Activated CD8-positive, alpha-beta memory T cell treated with anti-CD3 and anti-CD28 coated beads, Interleukin-2, amount 50 U/mL, for 1 hour (primary cell): Measurements from ENCODE around the gene STUM.
"Not testable (repeated sequence)": the region's sequence is repeated elsewhere in the genome, so short reads cannot be mapped to it uniquely, and the experiment has no call there.

Source experiments
- DNase-seq: peaks from one replicate; pipeline ENCODE4 v3.0.0-alpha.2; 2020; ENCODE audit errors: extremely low read depth

The STUM gene, protein sequence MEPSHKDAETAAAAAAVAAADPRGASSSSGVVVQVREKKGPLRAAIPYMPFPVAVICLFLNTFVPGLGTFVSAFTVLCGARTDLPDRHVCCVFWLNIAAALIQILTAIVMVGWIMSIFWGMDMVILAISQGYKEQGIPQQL

DNA sequence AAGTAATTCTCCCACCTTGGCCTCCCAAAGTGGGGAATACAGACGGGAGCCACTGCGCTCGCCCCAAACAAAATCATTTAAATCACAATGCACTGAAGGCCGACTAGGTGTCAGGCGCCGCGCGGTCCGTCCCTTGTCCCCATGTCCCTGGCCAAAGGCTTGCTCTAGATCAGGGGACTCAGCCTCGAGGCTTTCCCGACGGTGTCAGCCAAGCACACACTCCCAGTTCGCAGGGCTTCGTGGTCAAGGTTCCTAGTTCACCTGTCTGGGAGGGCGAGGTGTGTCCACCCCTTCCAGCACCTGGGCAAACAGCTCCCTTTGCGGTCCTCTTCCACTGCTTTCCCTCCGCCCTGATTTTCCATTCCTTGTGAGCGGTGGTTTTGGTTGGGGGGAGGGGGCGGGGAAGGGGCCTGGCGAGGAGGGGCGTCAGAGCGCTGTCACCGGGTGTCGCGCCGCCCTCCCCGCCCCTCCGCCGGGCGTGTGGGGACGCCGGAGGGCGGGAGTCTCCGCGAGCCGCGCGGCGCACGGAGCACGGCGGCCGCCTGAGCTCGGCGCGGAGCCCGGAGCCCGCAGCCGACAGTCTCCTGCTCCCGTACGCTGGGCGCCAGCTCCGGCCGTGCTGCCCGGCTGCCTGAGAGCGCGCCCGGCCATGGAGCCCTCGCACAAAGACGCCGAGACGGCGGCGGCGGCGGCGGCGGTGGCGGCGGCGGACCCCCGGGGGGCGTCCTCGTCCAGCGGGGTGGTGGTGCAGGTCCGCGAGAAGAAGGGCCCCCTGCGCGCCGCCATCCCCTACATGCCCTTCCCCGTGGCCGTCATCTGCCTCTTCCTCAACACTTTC lies at the start of gene STUM:
Gene STUM (plus strand): TSS at position 509 of the 838 bp plus-strand sequence. CDS start 141 bp downstream, at position 650.
- DNase-seq: no peak

DNA sequence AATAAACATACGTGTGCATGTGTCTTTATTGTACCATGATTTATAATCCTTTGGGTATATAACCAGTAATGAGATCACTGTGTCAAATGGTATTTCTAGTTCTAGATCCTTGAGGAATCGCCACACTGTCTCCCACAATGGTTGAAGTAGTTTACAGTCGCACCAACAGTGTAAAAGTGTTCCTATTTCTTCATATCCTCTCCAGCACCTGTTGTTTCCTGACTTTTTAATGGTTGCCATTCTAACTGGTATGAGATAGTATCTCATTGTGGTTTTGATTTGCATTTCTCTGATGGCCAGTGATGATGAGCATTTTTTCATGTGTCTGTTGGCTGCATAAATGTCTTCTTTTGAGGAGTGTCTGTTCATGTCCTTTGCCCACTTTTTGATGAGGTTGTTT lies 48.9 kb upstream of the STUM start:
- DNase-seq: not testable (repeated sequence)

DNA sequence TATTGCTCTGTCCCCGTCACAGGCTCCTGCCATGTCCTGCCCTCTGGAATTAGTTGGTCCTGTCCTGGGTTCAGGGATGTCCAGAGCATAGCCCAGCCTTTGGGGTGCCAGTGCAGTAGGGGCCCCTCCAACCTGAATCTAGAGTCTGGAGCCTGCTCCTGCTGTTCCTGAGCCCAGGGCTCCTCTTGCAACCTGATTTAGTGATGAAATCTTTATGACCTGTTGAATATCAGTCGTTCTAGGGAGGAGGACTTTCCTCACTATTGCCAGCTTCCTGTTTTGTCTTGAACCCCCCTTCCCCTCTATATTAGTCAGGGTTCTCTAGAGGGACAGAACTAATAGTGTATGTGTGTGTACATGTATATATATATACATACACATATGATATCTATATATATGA lies 42.5 kb upstream of the STUM start:
- no peak for DNase-seq

DNA sequence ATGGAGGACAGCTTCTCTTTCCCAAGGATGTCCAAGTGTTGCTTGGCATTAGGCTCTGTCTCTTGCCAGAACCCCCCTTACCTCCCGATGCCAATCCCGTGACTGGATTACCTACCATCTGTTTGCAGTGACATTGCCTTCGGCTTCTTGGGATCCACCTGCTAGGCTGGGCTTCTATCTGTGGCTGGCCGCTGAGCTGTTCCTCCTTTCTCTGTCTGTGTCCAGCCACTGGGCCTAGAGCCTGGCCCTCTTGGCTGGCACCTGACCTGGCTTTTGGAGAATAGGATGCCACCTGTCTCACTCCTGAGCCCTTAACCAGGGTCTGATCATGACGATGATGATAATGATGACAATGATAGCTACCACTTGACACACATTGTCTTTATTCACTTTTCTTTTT lies 41.6 kb upstream of the STUM start:
- DNase-seq: no peak

DNA sequence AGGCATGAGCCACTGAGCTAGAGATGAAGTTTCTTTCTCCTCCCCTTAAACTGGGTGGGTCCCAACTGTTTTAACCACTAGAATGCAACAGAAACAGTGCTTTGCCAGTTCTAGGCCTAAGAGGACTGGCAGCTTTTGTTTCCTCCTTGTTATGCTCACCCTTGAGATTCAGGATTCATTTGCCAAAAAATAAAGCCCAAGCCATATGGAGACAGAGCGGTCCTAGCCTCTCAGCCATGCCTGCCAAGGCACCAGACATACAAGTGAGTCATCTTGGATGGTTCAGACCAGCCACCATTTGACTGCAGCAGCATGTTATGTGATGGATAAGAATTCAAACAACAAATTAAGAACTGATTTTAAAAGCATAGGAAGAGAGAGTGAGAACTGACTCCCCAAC lies 38.1 kb upstream of the STUM start:
- no peak for DNase-seq

DNA sequence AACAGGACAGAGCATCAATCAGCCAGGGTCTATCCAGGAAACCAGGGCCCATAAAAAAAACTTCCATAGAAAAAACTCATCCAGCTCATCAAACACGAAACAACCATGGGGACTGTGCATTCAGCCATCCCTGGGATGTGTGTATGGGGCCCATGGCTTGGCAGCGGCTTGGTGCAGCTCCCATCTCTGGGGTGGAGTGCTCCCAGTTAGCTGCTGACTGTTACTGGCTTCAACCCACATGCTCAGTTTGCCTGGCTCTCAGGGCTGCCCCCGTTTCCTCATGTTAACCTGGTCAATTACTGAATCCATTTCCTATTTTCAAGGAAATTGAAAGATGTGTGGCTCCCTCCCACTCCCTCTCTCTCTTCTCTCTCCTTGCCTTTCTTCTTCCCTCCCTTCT lies 37.3 kb upstream of the STUM start:
- DNase-seq: no peak

DNA sequence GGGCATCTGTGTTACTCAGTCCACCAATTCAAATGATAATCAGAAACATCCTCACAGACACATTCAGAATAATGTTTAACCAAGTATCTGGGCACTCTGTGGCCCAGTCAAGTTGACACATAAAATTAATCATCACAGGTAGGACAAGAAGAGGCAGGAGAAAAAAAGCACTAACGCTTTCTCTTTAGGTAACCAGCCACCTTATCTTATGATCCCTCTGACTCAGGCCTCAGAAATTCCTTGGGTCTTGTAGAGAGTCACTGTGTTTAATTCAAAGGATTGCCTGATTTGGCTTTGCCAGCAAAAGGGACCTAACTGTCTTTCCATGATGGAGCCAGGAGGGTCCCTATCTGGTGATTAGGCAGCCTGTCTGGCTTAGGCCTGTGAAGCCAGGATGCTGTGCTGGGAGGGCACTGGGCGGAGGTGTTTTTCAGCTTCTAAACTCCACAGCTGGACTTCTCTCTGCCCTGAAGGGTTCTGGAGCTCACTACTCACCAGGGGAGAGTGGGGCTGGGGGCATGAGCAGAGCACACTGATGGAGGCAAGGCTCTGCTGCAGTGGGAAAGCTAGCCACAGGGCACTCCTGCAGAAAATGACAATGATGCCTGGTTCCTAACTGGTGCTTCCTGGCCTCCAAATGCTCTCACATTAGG lies 36.4 kb upstream of the STUM start:
- no peak for DNase-seq

DNA sequence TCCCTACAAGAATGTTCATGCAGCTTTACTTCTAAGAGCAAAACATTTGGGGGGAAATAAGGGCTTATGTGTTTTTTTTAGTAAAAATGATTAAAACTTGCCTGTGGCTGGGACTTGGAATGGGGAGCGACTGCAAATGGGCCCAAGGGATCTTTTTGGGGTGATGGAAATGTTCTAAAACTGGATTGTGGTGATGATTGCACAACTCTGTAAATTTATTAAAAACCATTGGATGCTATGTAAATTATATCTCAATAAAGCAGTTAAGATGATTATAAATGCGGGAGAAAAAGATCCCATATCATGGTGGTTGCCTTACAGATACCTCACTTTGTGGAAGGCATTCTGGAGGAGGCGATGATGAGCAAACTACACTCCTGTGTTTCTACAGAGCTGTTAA lies 30.2 kb upstream of the STUM start:
- DNase-seq: no peak

DNA sequence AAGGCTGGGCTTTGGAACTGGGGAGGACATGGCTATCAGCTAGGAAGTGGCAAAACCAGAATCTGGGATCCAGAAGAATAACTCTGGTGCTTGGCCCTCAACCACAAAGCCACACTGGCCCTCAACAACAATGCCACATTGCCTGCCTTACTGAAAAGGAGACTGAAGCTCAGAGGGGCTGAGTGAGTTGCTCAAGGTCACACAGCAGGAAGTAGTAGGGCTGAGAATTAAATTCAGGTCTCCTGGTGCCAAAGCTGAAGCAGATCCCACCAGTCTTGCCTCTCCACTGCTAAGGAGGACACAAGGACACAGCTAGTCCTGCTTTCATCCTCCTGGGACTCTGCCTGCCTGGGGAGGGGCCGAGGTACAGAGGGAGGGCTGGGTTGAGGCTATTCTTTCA lies 29.4 kb upstream of the STUM start:
- no peak for DNase-seq

DNA sequence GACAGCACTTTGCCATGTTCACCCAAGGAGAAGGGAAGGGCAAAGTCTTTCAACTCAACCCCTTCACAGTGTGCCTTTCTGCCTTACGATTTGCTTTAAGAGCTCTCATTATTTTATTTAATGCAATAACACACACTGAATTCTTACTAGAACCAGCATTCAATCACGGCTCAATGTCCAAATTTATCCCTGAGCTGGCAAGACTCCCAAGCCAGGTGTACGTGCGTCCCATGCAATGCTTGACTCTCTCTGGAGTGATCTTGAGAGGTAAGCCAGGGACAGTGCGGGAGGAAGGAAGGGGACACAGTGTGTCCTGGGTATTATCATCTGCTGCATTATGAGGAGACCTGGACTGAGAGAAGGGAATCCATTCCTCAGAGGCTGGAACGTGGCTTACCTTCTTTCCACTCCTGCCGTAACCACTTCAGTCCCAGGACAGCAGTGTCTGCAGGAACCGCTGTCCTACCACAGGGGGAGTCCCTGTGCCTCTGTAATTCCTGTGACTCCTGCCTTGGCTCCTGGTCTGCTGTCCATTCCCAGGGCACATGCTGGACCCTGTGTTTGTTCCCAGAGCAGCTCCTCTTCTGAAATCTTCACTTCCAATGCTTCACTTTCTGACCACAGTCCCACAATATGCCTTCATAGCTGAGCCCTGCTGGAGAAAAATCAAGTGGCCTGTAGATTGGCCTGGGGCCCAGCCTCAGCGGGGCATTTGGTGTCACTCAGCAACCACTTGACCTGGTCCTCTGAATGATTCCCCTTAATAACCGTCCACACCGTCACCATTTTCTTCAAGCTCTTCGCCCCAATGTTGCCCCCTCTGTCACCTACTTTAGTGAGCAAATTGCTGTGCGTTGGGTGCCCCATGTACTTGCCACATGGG lies 28.6 kb upstream of the STUM start:
- DNase-seq: no peak

DNA sequence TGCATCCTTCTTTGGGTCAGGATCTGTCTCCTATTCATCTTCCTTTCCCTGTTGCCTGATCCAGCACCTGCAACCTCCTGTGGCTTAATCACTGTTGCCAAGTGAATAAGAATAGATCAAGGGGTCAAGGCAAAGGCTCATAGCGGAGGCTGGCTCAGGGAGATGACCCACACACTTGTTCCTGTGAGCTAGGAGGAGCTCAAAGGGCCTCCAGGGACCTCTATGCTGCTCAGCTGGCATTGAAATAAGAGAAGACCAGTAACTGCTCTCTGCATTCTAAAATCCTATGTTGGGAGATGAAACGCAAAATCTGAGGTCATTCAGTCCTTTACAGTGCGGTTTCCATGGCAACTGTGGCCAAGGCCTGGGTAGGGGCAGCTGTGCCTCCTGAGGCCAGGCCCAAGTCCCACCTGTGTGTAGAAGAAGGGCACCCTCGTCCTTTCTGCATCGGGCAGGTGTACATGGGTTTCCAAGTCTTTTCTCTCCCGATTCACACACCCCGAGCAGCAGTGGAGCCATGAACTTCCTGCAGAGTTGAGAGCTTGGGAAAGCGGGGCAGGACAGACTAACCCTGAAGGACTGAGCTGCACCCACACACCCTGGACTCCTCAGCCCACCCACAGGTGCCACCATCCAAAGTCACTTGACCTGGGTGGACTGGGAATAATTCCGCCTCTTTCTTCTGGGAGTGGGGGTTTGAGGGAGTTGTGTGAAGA lies 27.8 kb upstream of the STUM start:
- DNase-seq: no peak

DNA sequence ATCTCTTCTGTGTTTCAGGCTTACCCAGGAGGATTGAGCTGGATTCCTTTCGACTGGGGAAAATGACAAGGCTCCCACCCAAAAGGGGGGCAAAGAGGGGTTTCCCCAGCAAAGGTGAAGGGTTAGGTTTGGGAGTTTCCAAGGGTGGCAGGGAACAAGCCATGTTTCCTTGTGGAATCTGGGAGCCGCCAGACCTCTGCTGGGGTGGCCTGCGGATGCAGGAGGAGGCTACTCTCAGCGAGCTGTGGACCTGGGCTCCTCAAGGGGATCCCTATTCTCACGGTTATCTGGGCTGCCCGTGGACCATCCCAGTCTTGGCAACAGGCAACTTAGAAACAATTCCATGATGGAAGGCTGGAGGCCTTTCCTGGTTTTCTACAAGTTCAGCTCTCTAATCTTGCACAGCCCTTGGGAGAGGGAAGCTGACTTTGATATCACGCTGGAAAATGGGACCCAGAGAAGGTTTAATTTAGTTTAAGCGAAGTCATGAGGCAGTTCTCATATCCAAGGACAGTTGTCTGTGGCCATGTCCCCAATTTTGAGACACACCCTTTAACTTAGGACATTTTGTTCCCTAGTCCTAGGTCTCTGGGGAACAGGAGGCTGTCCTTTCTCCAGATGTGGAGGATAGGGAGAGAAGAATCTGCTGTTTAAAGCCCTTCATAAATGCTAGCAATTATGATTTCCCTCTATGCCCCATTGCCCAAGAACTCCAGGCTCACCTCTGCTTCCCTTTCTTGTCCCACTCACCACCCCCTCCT lies 24.7 kb upstream of the STUM start:
- DNase-seq: no peak

DNA sequence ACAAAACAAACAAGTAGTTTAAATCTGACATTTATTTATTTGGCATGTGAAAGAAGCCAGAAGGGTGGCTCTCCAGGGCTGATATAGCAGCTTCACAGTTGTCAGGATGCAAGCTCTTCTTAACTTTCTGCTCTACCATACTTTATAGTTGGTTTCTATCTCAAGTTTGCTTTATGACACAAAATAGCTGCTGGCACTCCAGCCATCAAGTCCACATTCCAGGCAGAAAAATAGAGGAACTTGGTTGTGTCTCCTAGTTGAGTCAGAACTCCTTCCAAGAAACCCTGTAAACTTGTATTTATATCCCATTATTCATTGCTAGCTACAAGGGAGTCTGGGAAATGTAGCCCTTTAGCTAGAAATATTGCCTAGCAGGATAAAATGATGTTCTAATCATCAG lies 24.0 kb upstream of the STUM start:
- no peak for DNase-seq

DNA sequence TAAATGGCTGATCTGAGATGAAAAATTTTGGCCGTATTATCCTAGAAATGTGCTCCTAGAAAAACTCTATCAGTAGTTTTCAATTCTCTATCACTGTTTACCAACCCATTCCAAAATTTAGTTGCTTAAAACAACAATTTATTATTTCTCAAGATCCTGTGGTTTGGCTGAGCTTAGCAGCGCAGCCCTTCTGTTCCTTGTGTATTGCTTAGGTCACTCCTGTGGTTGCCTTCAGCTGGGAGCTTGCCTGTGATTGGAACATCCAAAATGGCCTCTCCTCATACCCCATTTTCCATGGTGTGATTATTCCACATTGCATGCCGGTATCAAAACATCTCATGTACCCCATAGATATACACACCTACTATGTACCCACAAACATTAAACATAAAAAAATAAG lies 22.8 kb upstream of the STUM start:
- DNase-seq: no peak

DNA sequence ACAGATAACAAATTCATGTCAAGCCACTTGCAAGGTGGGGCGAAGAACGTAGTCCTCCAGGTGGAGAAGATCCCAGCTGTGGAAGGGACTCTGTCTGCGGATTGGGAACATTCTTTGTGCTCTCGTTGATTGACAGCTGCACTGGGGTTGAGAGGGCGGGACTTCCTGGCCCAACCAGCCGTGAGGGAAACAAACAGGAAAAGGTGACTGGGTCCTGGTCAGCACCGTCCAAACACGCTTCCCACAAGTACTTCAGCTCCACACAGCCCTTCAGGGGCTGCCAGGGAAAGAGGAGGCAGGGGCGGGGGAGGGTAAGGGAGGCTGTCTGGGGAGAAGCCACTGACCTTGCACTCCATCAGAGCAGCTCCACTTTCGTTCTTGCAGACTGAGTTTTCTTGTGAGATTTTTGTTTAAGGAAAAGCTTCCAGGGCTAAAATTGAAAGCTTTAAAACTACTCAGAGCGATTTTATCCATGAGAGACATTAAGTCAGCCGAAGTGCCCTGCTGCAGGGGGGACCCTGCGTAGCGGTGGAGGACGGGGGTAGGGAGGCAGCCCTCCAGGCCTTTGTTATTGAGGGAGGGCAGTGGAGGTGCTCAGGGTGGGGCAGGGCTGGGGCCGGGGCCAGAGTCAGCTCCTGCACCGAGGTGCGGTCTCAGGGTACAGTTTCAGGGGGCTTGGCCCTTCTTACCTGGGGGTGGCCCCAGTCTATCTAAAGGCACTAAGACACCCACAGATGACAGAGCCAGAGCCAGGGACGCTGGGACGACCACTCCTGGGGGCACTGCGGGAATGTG lies 21.6 kb upstream of the STUM start:
- no peak for DNase-seq

DNA sequence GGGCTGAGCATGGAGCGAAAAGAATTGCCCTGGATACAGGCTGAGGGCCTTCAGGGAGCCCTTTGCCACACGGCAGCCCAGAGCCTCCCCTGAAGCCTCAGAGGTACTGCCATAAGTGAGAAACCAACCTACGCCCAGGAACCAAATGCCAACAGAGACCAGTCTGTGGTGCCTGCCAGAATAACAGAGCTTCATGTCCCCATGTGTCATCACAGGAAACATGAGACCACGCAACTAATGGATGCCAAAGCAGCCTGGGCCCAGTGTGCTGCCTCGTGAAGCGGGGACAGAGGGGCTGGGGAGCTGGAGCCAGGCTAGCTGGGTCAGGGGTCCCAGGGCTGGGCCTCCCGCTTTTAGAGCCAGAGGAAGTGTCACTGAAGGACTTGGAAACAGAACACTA lies 18.7 kb upstream of the STUM start:
- no peak for DNase-seq

DNA sequence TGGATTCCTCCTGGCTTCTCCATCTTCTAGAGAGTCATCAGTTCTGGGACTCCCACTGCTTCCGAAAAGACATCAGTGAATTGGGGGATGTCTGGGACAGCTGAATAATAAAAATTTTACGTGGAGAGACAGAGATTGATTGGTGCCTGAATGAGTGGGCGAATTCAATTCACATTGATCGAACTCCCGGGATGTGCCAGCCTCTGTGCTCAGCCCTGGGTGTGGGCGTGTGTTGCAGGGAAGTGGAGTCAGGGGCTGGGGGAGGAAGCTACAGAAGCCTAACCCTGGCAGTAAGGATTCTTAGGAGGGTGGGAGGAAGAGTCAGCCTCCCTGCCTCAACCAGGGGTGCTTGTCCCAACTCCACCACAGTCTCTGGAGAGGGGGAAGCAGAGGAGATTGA lies 18.0 kb upstream of the STUM start:
- no peak for DNase-seq

DNA sequence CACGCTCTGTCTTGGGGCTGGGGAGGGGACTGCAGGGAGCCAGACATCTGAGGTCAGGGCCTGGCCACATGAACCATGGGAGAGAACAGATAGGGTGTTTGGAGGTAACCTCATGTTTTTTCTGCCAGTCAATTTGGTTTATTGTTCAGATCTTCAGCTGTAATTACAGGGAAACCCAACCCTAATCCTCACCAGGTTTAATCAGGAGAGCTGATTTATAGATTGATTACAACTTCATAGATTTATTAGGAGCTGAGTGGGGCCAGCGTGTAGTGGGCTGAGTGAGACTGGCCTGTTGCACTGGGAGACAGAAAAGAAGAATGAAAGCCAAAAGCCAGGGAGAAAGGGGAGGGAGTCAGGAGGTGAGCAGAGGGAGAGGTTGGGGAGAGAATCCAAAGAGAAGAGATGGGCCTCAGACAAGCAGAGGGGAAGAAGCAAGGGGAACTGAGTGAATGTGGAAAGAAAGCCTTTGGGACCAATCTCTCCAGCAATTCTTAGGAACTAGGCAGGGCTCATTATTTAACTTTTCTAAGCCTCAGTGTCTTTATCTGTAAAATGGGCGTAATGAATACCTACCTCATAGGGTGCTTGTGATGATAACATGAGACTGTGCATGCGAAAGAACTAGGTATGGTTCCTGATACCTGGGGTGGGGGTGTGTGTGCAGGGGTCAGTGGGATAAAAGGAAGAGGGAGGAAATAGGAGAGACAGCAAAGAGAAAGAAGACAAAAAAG lies 17.0 kb upstream of the STUM start:
- DNase-seq: no peak

DNA sequence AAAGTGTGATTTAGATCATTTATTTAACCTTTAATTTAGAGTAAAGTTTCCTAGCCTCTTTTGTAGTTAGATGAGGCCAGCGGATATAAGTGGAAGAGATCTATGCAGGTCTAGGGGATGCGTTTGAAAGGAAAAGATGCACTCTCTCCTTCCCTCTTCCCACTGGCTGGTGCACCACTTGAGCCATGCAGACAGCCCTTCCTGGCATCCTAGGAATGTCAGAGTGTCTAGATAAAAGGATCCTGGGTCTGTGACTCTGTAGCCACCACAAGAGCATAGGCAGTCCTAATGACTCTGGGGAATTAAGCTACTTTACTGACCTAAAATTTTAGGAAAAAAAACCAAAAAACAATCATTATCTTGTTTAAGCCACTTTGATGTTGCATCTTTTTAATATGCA lies 16.0 kb upstream of the STUM start:
- DNase-seq: no peak
